Nucleus accumbens (tissue), 56 donors: ENCODE results near the gene DIS3L2.

Experiments used
- DNase-seq, 56 donors: peaks; one replicate each; lab custom pipeline; 2025; lab: John Stamatoyannopoulos, UW

DIS3L2 gene

GRCh38 chr2:232245111-232245510 is 283.6 kb downstream of the DIS3L2 start:
- DNase-seq: no peak

- DNase-seq: no peak
Observed at GRCh38 chr2:232246245-232246644, 284.7 kb downstream of the DIS3L2 start.

GRCh38 chr2:232249096-232249495 is 287.6 kb downstream of the DIS3L2 start:
- DNase-seq: no peak

- no peak for DNase-seq
Observed at GRCh38 chr2:232250246-232251175, 289.0 kb downstream of the DIS3L2 start.

- DNase-seq: no peak
Observed at GRCh38 chr2:232255033-232255432, 293.5 kb downstream of the DIS3L2 start.

GRCh38 chr2:232260075-232260474 is 298.6 kb downstream of the DIS3L2 start:
- DNase-seq: no peak

GRCh38 chr2:232261776-232262175 is 300.3 kb downstream of the DIS3L2 start:
- DNase-seq: no peak

- no peak for DNase-seq
Observed at GRCh38 chr2:232263295-232263694, 301.8 kb downstream of the DIS3L2 start.

GRCh38 chr2:232264081-232264480 is 302.6 kb downstream of the DIS3L2 start:
- DNase-seq: no peak

- DNase-seq: no peak
Observed at GRCh38 chr2:232265329-232265728, 303.8 kb downstream of the DIS3L2 start.

- no peak for DNase-seq
Observed at GRCh38 chr2:232268636-232269165, 307.2 kb downstream of the DIS3L2 start.

GRCh38 chr2:232269867-232270266 is 308.4 kb downstream of the DIS3L2 start:
- DNase-seq: no peak

GRCh38 chr2:232273903-232274643 is 312.6 kb downstream of the DIS3L2 start:
- DNase-seq: no peak

GRCh38 chr2:232275670-232276069 is 314.2 kb downstream of the DIS3L2 start:
- DNase-seq: no peak

- no peak for DNase-seq
Observed at GRCh38 chr2:232276084-232276732, 314.7 kb downstream of the DIS3L2 start.

GRCh38 chr2:232276733-232277313 is 315.3 kb downstream of the DIS3L2 start:
- no peak for DNase-seq

GRCh38 chr2:232278534-232278933 is 317.0 kb downstream of the DIS3L2 start:
- no peak for DNase-seq

GRCh38 chr2:232280341-232280740 is 318.8 kb downstream of the DIS3L2 start:
- no peak for DNase-seq

GRCh38 chr2:232281858-232282507 is 320.5 kb downstream of the DIS3L2 start:
- no peak for DNase-seq

- DNase-seq: no peak
Observed at GRCh38 chr2:232282508-232283055, 321.1 kb downstream of the DIS3L2 start.
